ENCODE data around the gene CPLX3. TPM values are rescaled to one million over a fixed set of nuclear protein-coding genes. Genes with fewer than 3 reads are reported as not detected.

The CPLX3 gene
- polyA plus RNA-seq, 1 donor from 2014 or later = 0.27 TPM

DNA sequence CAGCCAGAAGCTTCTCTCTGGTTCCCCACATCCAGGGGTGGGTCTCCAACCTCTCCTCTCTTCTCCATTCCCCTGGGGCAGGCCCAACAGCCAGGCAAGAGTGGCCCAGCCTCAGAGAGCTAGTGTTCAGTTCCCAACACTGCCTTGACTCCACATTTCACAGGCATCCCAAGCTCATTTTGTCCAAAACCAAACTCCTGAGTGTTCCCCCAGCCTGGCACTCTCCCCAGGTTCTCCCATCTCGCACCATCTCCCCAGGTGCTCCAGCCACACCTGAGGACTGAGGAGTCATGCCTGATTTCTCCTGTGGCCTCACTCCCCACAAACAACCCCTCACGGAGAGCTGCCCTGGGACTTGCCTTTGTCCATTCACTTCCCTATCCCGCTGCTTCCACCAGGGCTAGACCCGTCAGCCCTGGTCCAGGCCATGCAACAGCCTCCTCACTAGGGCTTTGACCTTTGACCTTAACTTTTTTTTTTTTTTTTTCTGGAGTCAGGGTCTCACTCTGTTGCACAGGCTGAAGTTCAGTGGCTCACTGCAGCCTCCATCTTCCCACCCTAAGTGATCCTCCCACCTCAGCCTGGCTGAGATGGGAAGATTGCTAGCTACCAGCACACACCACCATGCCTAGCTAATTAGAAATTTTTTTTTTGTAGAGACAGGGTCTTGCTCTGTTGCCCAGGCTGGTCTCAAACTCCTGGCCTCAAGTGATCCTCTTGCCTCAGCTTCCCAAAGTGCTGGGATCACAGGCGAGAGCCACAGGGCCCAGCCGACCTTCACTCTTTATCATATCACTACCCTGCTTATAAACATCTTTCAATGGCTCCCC, 48.4 kb upstream of the CPLX3 start:
- TF ChIP-seq, protein P1, sequence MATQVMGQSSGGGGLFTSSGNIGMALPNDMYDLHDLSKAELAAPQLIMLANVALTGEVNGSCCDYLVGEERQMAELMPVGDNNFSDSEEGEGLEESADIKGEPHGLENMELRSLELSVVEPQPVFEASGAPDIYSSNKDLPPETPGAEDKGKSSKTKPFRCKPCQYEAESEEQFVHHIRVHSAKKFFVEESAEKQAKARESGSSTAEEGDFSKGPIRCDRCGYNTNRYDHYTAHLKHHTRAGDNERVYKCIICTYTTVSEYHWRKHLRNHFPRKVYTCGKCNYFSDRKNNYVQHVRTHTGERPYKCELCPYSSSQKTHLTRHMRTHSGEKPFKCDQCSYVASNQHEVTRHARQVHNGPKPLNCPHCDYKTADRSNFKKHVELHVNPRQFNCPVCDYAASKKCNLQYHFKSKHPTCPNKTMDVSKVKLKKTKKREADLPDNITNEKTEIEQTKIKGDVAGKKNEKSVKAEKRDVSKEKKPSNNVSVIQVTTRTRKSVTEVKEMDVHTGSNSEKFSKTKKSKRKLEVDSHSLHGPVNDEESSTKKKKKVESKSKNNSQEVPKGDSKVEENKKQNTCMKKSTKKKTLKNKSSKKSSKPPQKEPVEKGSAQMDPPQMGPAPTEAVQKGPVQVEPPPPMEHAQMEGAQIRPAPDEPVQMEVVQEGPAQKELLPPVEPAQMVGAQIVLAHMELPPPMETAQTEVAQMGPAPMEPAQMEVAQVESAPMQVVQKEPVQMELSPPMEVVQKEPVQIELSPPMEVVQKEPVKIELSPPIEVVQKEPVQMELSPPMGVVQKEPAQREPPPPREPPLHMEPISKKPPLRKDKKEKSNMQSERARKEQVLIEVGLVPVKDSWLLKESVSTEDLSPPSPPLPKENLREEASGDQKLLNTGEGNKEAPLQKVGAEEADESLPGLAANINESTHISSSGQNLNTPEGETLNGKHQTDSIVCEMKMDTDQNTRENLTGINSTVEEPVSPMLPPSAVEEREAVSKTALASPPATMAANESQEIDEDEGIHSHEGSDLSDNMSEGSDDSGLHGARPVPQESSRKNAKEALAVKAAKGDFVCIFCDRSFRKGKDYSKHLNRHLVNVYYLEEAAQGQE (IDR thresholded peaks at IDR 0.05; ENCODE audit: borderline replicate concordance) = no peak
- TF ChIP-seq MXI1 (conservative IDR thresholded peaks at IDR 0.05; ENCODE audit: poor library complexity, severe bottlenecking) = no peak
- TF ChIP-seq EZH2 (IDR thresholded peaks at IDR 0.05; ENCODE audit: borderline replicate concordance, insufficient read depth, low read length, poor library complexity, severe bottlenecking) = no peak
- no peaks in the 10 kb centered on the region for H3F3A ChIP-seq (ENCODE audit: insufficient read depth, low read length, poor library complexity, severe bottlenecking)
- no peaks in the 10 kb centered on the region for H3K9me2 ChIP-seq (ENCODE audit: insufficient read depth, low read length)
- no peak overlapping the region for H2AFZ ChIP-seq (ENCODE audit: low read depth, low read length)
- no peak overlapping the region for H3K9ac ChIP-seq (ENCODE audit: low read length)
- H3K9me3 ChIP-seq (ENCODE audit: low read length) = no peaks in the 10 kb centered on the region
- H3K36me3 ChIP-seq (ENCODE audit: insufficient read depth, low read length) = no peaks in the 10 kb centered on the region
- no peak overlapping the region for H3K4me2 ChIP-seq (ENCODE audit: low read length)
- peaks cover 6% of the 10 kb centered on the region for H3K79me2 ChIP-seq (replicated peaks; ENCODE audit: insufficient read depth, low read length)
- H3K27me3 ChIP-seq (ENCODE audit: insufficient read depth, low read depth, low read length) = no peaks in the 10 kb centered on the region
- H3K27ac ChIP-seq (ENCODE audit: low read length) = no peak overlapping the region
- H3K4me3 ChIP-seq (ENCODE audit: low read length) = no peak overlapping the region
- no peaks in the 10 kb centered on the region for H4K20me1 ChIP-seq (ENCODE audit: insufficient read depth)

DNA sequence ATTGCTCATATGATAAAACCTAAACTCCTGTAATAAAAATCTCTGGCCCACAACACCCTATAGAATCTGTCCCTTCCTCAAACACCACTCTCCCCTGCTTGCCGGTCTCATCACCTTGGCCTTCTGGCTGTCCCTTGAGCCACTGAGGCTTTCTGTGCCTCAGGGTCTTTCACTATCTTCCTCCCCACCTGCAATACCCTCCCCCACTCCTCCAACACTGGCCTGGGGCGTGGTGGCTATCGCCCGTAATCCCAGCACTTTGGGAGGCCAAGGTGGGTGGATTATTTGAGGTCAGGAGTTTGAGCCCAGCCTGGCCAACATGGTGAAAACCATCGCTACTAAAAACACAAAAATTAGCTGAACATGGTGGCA, 47.8 kb upstream of the CPLX3 start:
- Histone ChIP-seq H3K79me2 (replicated peaks; ENCODE audit: insufficient read depth, low read length) (peaks cover 12% of the 10 kb centered on the region), H3K9me3 (ENCODE audit: low read length) (no peaks in the 10 kb centered on the region), H4K20me1 (ENCODE audit: insufficient read depth) (peaks cover 1% of the 10 kb centered on the region), H3K4me3 (ENCODE audit: low read length) (no peak overlapping the region), H3F3A (ENCODE audit: insufficient read depth, low read length, poor library complexity, severe bottlenecking) (no peaks in the 10 kb centered on the region), H3K9me2 (ENCODE audit: insufficient read depth, low read length) (no peaks in the 10 kb centered on the region), H3K27ac (ENCODE audit: low read length) (no peak overlapping the region), H3K36me3 (ENCODE audit: insufficient read depth, low read length) (no peaks in the 10 kb centered on the region), H3K9ac (ENCODE audit: low read length) (no peak overlapping the region), H3K4me2 (ENCODE audit: low read length) (no peak overlapping the region), H3K27me3 (ENCODE audit: insufficient read depth, low read depth, low read length) (no peaks in the 10 kb centered on the region), H2AFZ (ENCODE audit: low read depth, low read length) (no peak overlapping the region)
- TF ChIP-seq RAD21 (conservative IDR thresholded peaks at IDR 0.05) = no peak
- no peak for TF ChIP-seq EZH2 (IDR thresholded peaks at IDR 0.05; ENCODE audit: borderline replicate concordance, insufficient read depth, low read length, poor library complexity, severe bottlenecking)
- TF ChIP-seq, protein P2, sequence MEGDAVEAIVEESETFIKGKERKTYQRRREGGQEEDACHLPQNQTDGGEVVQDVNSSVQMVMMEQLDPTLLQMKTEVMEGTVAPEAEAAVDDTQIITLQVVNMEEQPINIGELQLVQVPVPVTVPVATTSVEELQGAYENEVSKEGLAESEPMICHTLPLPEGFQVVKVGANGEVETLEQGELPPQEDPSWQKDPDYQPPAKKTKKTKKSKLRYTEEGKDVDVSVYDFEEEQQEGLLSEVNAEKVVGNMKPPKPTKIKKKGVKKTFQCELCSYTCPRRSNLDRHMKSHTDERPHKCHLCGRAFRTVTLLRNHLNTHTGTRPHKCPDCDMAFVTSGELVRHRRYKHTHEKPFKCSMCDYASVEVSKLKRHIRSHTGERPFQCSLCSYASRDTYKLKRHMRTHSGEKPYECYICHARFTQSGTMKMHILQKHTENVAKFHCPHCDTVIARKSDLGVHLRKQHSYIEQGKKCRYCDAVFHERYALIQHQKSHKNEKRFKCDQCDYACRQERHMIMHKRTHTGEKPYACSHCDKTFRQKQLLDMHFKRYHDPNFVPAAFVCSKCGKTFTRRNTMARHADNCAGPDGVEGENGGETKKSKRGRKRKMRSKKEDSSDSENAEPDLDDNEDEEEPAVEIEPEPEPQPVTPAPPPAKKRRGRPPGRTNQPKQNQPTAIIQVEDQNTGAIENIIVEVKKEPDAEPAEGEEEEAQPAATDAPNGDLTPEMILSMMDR (IDR thresholded peaks at IDR 0.05; ENCODE audit: poor library complexity, severe bottlenecking) = no peak
- TF ChIP-seq, protein P1 (IDR thresholded peaks at IDR 0.05; ENCODE audit: borderline replicate concordance) = no peak
- TF ChIP-seq TAF1 (IDR thresholded peaks at IDR 0.05; ENCODE audit: low read depth) = no peak
- no peak for TF ChIP-seq EP300 (conservative IDR thresholded peaks at IDR 0.05; ENCODE audit: poor library complexity, severe bottlenecking)
- no peak for TF ChIP-seq POLR2AphosphoS5 (IDR thresholded peaks at IDR 0.05)
- TF ChIP-seq MXI1 (conservative IDR thresholded peaks at IDR 0.05; ENCODE audit: poor library complexity, severe bottlenecking) = no peak
- no peak for TF ChIP-seq SMC3 (conservative IDR thresholded peaks at IDR 0.05; ENCODE audit: poor library complexity)
